ENCODE measurements around the gene WSB2. TPM values are rescaled to one million over a fixed set of nuclear protein-coding genes. Genes with fewer than 3 reads are reported as not detected.

WSB2 gene
- total RNA-seq, 1 experiment from 2014 or later: 46.2 TPM

GRCh38 chr12:118015306-118015705, 45.7 kb downstream of the WSB2 start:
- Histone ChIP-seq H3K9me3 (ENCODE audit: insufficient read depth, low read depth) (no peaks in the 10 kb centered on the region), H3K9me2 (ENCODE audit: insufficient read depth) (no peaks in the 10 kb centered on the region), H3K27ac (no peak overlapping the region), H3K4me1 (replicated peaks; ENCODE audit: insufficient read depth) (peaks cover 16% of the 10 kb centered on the region), H2AFZ (no peak overlapping the region), H4K20me1 (ENCODE audit: insufficient read depth) (no peaks in the 10 kb centered on the region), H3K27me3 (ENCODE audit: insufficient read depth, low read depth) (no peaks in the 10 kb centered on the region), H3F3A (ENCODE audit: insufficient read depth, low read depth) (no peaks in the 10 kb centered on the region), H3K4me2 (no peak overlapping the region), H3K79me2 (ENCODE audit: low read depth) (peaks cover 24% of the 10 kb centered on the region), H3K4me3 (no peak overlapping the region), H3K36me3 (ENCODE audit: low read depth) (peaks cover 4% of the 10 kb centered on the region; the same call in 1 of the 2 replicates)
- DNase-seq: no peak
- ChIA-PET POLR2A (ENCODE audit: unreplicated experiment) (no interaction called here), CTCF (no interaction called here)
- no TSS peak for BruUV-seq (replicated peaks)
- intact Hi-C loops (cut with micrococcal nuclease; ENCODE audit: unreplicated experiment): no loop called here
- no peak for TF ChIP-seq CTCF (conservative IDR thresholded peaks at IDR 0.05)
- TF ChIP-seq EZH2 (IDR thresholded peaks at IDR 0.05; ENCODE audit: low read depth): no peak

GRCh38 chr12:118013283-118013682, 47.7 kb downstream of the WSB2 start:
- H3K9me3 ChIP-seq (ENCODE audit: insufficient read depth, low read depth): no peaks in the 10 kb centered on the region
- no peak for DNase-seq
- intact Hi-C loops (cut with micrococcal nuclease; ENCODE audit: unreplicated experiment): no loop called here
- H3F3A ChIP-seq (ENCODE audit: insufficient read depth, low read depth): no peaks in the 10 kb centered on the region
- H3K27me3 ChIP-seq (ENCODE audit: insufficient read depth, low read depth): no peaks in the 10 kb centered on the region
- H3K79me2 ChIP-seq (ENCODE audit: low read depth): peaks cover 16% of the 10 kb centered on the region
- H3K4me3 ChIP-seq: no peak overlapping the region
- ChIA-PET POLR2A (ENCODE audit: unreplicated experiment) (no interaction called here), CTCF (no interaction called here)
- H4K20me1 ChIP-seq (ENCODE audit: insufficient read depth): no peaks in the 10 kb centered on the region
- H3K9me2 ChIP-seq (ENCODE audit: insufficient read depth): no peaks in the 10 kb centered on the region
- H3K36me3 ChIP-seq (ENCODE audit: low read depth): no peaks in the 10 kb centered on the region
- no peak overlapping the region for H3K27ac ChIP-seq
- H3K4me1 ChIP-seq (replicated peaks; ENCODE audit: insufficient read depth): peaks cover 16% of the 10 kb centered on the region
- no peak overlapping the region for H3K4me2 ChIP-seq
- no TSS peak for BruUV-seq (replicated peaks)
- H2AFZ ChIP-seq: no peak overlapping the region
- no peak for TF ChIP-seq CTCF (conservative IDR thresholded peaks at IDR 0.05)
- no peak for TF ChIP-seq EZH2 (IDR thresholded peaks at IDR 0.05; ENCODE audit: low read depth)

GRCh38 chr12:118011961-118012360, 49.0 kb downstream of the WSB2 start:
- H3K4me2 ChIP-seq: no peak overlapping the region
- no peaks in the 10 kb centered on the region for H3K27me3 ChIP-seq (ENCODE audit: insufficient read depth, low read depth)
- ChIA-PET POLR2A (ENCODE audit: unreplicated experiment) (no interaction called here), CTCF (interaction anchor here (0.7 kb wide), 1 partner anchor 10 kb away, joined by 11 read pairs; no protein-coding TSS in a partner anchor)
- H3F3A ChIP-seq (ENCODE audit: insufficient read depth, low read depth): no peaks in the 10 kb centered on the region
- H3K36me3 ChIP-seq (ENCODE audit: low read depth): no peaks in the 10 kb centered on the region
- BruUV-seq (replicated peaks): no TSS peak
- H3K9me3 ChIP-seq (ENCODE audit: insufficient read depth, low read depth): no peaks in the 10 kb centered on the region
- H3K9me2 ChIP-seq (ENCODE audit: insufficient read depth): no peaks in the 10 kb centered on the region
- H4K20me1 ChIP-seq (ENCODE audit: insufficient read depth): no peaks in the 10 kb centered on the region
- no peak for TF ChIP-seq CTCF (conservative IDR thresholded peaks at IDR 0.05)
- no peak for TF ChIP-seq EZH2 (IDR thresholded peaks at IDR 0.05; ENCODE audit: low read depth)
- intact Hi-C loops (cut with micrococcal nuclease; ENCODE audit: unreplicated experiment): no loop called here
- H2AFZ ChIP-seq: no peak overlapping the region
- H3K27ac ChIP-seq: no peak overlapping the region
- DNase-seq: no peak
- H3K79me2 ChIP-seq (ENCODE audit: low read depth): peaks cover 3% of the 10 kb centered on the region
- H3K4me3 ChIP-seq: no peak overlapping the region
- H3K4me1 ChIP-seq (replicated peaks; ENCODE audit: insufficient read depth): peaks cover 6% of the 10 kb centered on the region
